AG09319 (cell line): ENCODE measurements around the gene MPHOSPH8.

ENCODE experiments used
- DNase-seq: peaks from one replicate; pipeline ENCODE4 v3.0.0-alpha.2; 2010; ENCODE audit warnings: low read depth; ENCODE audit errors: extremely low read depth
- TF ChIP-seq, protein P1 (sequence below): IDR thresholded peaks from 2 replicates; pipeline ENCODE4 v1.5.1; 2011; ENCODE audit warnings: low read depth, mild to moderate bottlenecking, inconsistent platforms, low read length, moderate library complexity

The MPHOSPH8 gene

GRCh38 chr13:19606152-19606551 is 27.3 kb upstream of the MPHOSPH8 start:
- no peak for DNase-seq
- TF ChIP-seq, protein P1, sequence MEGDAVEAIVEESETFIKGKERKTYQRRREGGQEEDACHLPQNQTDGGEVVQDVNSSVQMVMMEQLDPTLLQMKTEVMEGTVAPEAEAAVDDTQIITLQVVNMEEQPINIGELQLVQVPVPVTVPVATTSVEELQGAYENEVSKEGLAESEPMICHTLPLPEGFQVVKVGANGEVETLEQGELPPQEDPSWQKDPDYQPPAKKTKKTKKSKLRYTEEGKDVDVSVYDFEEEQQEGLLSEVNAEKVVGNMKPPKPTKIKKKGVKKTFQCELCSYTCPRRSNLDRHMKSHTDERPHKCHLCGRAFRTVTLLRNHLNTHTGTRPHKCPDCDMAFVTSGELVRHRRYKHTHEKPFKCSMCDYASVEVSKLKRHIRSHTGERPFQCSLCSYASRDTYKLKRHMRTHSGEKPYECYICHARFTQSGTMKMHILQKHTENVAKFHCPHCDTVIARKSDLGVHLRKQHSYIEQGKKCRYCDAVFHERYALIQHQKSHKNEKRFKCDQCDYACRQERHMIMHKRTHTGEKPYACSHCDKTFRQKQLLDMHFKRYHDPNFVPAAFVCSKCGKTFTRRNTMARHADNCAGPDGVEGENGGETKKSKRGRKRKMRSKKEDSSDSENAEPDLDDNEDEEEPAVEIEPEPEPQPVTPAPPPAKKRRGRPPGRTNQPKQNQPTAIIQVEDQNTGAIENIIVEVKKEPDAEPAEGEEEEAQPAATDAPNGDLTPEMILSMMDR = no peak

DNA sequence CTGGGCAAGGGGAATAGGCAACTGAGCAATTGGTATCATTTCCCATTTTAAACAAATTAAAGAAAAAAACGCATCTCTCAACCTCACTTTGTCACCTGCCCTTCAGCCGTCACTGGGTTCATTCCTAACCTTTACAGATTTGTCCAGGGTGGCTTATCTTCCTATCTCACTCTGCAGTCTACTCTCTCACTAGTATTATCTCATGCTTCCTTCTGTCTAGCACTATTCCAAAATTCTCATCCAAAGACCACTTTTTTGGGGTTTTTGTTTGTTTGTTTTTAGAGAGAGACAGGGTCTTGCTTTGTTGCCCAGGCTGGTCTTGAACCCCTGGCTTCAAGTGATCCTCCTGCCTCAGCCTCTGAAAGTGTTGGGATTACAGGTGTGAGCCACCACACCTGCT is 26.7 kb upstream of the MPHOSPH8 start:
- TF ChIP-seq, protein P1 = no peak
- DNase-seq = no peak

DNA sequence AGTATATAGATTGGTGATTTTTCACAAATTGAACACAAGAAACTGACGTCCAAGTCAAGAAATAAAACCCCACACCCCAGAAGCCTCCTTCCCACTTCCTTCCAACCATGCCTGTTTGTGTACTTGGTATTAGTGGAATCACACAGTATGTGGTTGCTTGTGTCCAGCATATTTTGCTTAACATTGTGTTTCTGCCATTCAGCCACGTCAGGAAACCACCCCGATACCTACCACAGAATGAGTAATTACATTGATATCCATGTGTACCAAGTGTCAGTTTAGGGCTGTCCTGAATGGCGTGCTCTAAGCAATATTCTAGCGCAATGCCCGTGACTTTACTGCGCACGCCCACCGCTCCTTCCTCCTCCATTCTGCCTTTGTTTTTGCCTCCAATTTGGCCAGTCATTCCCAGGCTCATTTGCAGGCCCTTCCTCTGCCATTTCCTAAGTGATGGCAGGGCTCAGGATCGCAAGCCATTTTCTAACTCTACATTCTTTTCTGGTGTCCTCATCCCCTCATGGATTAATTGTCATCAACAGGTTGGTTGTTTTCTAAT is 25.9 kb upstream of the MPHOSPH8 start:
- TF ChIP-seq, protein P1 = no peak
- no peak for DNase-seq

GRCh38 chr13:19618977-19619376 is 14.5 kb upstream of the MPHOSPH8 start:
- no peak for DNase-seq
- TF ChIP-seq, protein P1 = peak; percentile 71

GRCh38 chr13:19622193-19622592 is 11.3 kb upstream of the MPHOSPH8 start:
- no peak for DNase-seq
- TF ChIP-seq, protein P1 = no peak

GRCh38 chr13:19624265-19624664 is 9.2 kb upstream of the MPHOSPH8 start:
- TF ChIP-seq, protein P1 = no peak
- no peak for DNase-seq

DNA sequence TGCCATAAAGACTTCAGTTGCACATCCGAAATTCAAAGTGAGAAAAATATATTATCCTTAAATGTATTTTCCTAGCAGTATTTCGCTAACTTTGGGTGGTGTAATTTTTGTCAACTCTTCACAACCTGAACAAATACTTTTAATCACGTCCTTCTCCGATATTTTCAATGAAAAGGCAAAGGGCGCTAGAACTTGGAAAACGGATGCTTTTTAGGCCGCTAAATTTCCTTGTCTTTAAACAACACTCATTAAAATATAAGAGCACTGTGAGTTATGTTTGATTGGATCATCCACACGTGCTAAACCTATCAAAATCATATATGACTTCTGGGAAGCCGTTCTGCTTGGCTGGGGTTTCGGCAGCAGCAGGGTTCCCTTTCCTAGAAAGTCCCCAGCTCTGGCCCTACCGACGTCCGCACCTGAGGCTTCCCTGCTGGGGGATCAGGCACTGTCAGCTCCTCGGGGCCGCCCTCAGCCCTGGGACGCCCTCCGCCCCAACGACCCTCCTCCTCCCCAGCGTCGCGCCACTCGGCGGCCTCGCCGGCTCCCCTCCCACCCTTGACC is 462 bp upstream of the MPHOSPH8 start:
- no peak for DNase-seq
- TF ChIP-seq, protein P1 = no peak
